Esophagus squamous epithelium (tissue), 4 donors: Measurements from ENCODE around the gene GUK1.

Source experiments
- CTCF ChIP-seq, 6 experiments: fragments of 450-650 bp in 4 of 6; fragments of 200-600 bp in 2 of 6; sonication (generic) in 2 of 6; IDR thresholded peaks; one replicate each; pipeline ENCODE4 v1.5.1; 2016 to 2019; ENCODE audit warnings: antibody characterized with exemption in 6 of 6, mild to moderate bottlenecking in 4 of 6, moderate library complexity in 4 of 6
- POLR2A ChIP-seq, 4 donors: fragments of 450-650 bp; IDR thresholded peaks; one replicate each; pipeline ENCODE4 v1.6.1; 2017; ENCODE audit warnings: antibody characterized with exemption in 4 of 4, mild to moderate bottlenecking in 4 of 4, moderate library complexity in 3 of 4

GRCh38 chr1:228114827-228115226 is 25.3 kb upstream of the GUK1 start:
- TF ChIP-seq POLR2A (IDR thresholded peaks at IDR 0.05) (no peak), CTCF (IDR thresholded peaks at IDR 0.05) (no peak)
